ENCODE measurements around the gene ACIN1. TPM values are rescaled to one million over a fixed set of nuclear protein-coding genes. Genes with fewer than 3 reads are reported as not detected.
"Not testable (repeated sequence)": the region's sequence is repeated elsewhere in the genome, so short reads cannot be mapped to it uniquely, and the experiment has no call there.

ACIN1 gene
- total RNA-seq, 2 experiments from 2014 or later = 132 to 139 TPM

GRCh38 chr14:23113431-23114119 lies 18.6 kb upstream of the ACIN1 start:
- ATAC-seq (no peak), DNase-seq (no peak)
- ChIA-PET CTCF (interaction anchor here (1.5 to 5.1 kb wide), 4 partner anchors 7 to 73 kb away, joined by 3 to 41 read pairs (median 7); no protein-coding TSS in a partner anchor), POLR2A (interaction anchor here (0.9 to 1.2 kb wide), 3 partner anchors 18 to 27 kb away, joined by 3 to 4 read pairs (median 3); partner anchors contain the start of genes ACIN1 and C14orf119)
- H3K36me3 Mint-ChIP-seq (ENCODE audit: low read depth) = no peaks in the 10 kb centered on the region
- no peaks in the 10 kb centered on the region for H3K27me3 Mint-ChIP-seq
- intact Hi-C loops (cut with micrococcal nuclease) = no loop called here
- no peak overlapping the region for H3K27ac Mint-ChIP-seq
- TF ChIP-seq, protein P1, sequence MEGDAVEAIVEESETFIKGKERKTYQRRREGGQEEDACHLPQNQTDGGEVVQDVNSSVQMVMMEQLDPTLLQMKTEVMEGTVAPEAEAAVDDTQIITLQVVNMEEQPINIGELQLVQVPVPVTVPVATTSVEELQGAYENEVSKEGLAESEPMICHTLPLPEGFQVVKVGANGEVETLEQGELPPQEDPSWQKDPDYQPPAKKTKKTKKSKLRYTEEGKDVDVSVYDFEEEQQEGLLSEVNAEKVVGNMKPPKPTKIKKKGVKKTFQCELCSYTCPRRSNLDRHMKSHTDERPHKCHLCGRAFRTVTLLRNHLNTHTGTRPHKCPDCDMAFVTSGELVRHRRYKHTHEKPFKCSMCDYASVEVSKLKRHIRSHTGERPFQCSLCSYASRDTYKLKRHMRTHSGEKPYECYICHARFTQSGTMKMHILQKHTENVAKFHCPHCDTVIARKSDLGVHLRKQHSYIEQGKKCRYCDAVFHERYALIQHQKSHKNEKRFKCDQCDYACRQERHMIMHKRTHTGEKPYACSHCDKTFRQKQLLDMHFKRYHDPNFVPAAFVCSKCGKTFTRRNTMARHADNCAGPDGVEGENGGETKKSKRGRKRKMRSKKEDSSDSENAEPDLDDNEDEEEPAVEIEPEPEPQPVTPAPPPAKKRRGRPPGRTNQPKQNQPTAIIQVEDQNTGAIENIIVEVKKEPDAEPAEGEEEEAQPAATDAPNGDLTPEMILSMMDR (IDR thresholded peaks at IDR 0.05) = no peak
- H3K4me3 Mint-ChIP-seq = no peak overlapping the region
- H3K9me3 Mint-ChIP-seq = no peaks in the 10 kb centered on the region
- H3K4me1 Mint-ChIP-seq (ENCODE audit: low read depth) = peaks cover 18% of the 10 kb centered on the region

- no peaks in the 10 kb centered on the region for H3K36me3 Mint-ChIP-seq (ENCODE audit: low read depth)
- no peaks in the 10 kb centered on the region for H3K9me3 Mint-ChIP-seq
- ATAC-seq (no peak), DNase-seq (no peak)
- peaks cover 10% of the 10 kb centered on the region for H3K4me1 Mint-ChIP-seq (ENCODE audit: low read depth)
- H3K27ac Mint-ChIP-seq = no peak overlapping the region
- TF ChIP-seq, protein P1 (IDR thresholded peaks at IDR 0.05) = no peak
- intact Hi-C loops (cut with micrococcal nuclease) = no loop called here
- POLR2A ChIA-PET = interaction anchor here (0.9 to 1.6 kb wide), 4 partner anchors 13 to 54 kb away, joined by 3 to 4 read pairs (median 4); partner anchors contain the start of genes ACIN1 and C14orf119
- no peak overlapping the region for H3K4me3 Mint-ChIP-seq
- CTCF ChIA-PET = interaction anchor here (1.0 to 5.1 kb wide), 10 partner anchors 8 to 141 kb away, joined by 3 to 41 read pairs (median 6); no protein-coding TSS in a partner anchor
- H3K27me3 Mint-ChIP-seq = no peaks in the 10 kb centered on the region
Measured at GRCh38 chr14:23112359-23113178, 17.6 kb upstream of the ACIN1 start.

DNA sequence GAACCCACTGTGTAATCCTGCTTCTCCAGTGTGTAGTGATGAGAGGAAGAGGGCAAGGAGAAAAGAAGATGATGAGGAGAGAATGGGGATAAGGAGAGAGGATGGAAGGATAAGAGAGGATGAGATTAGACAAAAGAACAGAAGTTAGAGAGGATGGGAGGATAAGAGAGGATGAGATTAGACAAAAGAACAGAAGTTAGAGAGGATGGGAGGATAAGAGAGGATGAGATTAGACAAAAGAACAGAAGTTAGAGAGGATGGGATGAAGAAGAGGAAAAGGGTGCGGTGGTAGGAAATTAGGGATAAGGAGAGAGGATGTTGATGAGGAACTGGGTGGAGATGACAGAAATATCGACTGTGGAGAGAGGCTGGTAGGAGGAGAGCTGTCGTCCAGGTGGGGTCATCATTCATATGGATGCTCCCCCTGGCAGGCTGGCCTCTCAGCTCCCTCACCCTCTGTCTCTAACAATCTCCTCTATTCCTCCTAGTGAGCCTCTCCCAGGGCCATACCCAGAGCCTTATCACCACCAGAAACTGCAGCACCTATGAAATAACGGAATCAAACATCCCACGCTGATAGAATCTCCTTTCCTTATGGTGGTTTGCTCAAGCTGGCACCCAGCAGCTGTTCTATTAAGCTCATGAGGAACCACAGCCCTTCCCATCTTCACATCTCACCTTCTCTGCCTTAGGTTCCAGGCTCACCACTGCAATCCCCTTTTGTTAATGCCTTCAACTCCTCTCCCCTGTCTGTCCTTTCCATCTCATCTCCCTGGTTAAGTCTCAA lies 15.8 kb upstream of the ACIN1 start:
- DNase-seq (no peak), ATAC-seq (no peak)
- POLR2A ChIA-PET = interaction anchor here (0.6 to 1.6 kb wide), 2 partner anchors 11 to 32 kb away, joined by 3 to 4 read pairs; no protein-coding TSS in a partner anchor
- Mint-ChIP-seq H3K27ac (no peak overlapping the region), H3K9me3 (no peaks in the 10 kb centered on the region), H3K4me1 (ENCODE audit: low read depth) (peaks cover 5% of the 10 kb centered on the region), H3K36me3 (ENCODE audit: low read depth) (no peaks in the 10 kb centered on the region), H3K4me3 (no peak overlapping the region), H3K27me3 (no peaks in the 10 kb centered on the region)
- CTCF ChIA-PET = interaction anchor here (0.8 to 5.1 kb wide), 9 partner anchors 10 to 125 kb away, joined by 3 to 41 read pairs (median 17); no protein-coding TSS in a partner anchor
- TF ChIP-seq, protein P1 (IDR thresholded peaks at IDR 0.05) = no peak
- intact Hi-C loops (cut with micrococcal nuclease) = no loop called here

GRCh38 chr14:23109769-23110168 lies 14.8 kb upstream of the ACIN1 start:
- no peak for ATAC-seq
- DNase-seq = no peak
- H3K4me3 Mint-ChIP-seq = no peak overlapping the region
- H3K36me3 Mint-ChIP-seq (ENCODE audit: low read depth) = no peaks in the 10 kb centered on the region
- intact Hi-C loops (cut with micrococcal nuclease) = no loop called here
- no peaks in the 10 kb centered on the region for H3K9me3 Mint-ChIP-seq
- TF ChIP-seq, protein P1 (IDR thresholded peaks at IDR 0.05) = peak; percentile 0
- CTCF ChIA-PET = interaction anchor here (1.1 to 5.1 kb wide), 9 partner anchors 10 to 270 kb away, joined by 4 to 41 read pairs (median 17); partner anchors contain the start of gene ACIN1
- no peaks in the 10 kb centered on the region for H3K27me3 Mint-ChIP-seq
- peaks cover under 1% of the 10 kb centered on the region for H3K4me1 Mint-ChIP-seq (ENCODE audit: low read depth)
- POLR2A ChIA-PET = interaction anchor here (0.6 to 1.7 kb wide), 2 partner anchors 15 to 33 kb away, joined by 3 to 4 read pairs; partner anchors contain the start of genes ACIN1 and C14orf119
- H3K27ac Mint-ChIP-seq = no peak overlapping the region

DNA sequence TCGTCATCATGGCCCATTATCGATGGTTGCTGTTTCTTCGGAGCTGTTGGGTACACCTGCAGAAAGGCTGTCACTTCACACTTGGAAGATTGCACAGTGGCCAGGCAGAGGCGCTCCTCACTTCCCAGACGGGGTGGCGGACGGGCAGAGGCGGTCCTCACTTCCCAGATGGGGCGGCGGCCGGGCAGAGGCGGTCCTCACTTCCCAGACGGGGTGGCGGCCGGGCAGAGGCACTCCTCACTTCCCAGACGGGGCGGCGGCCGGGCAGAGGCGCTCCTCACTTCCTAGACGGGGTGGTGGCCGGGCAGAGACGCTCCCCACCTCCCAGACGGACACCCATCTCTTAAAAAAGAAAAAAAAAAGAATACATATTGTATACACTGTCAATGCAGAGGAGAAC lies 13.2 kb upstream of the ACIN1 start:
- CTCF ChIA-PET = interaction anchor here (0.6 to 4.9 kb wide), 8 partner anchors 9 to 125 kb away, joined by 3 to 35 read pairs (median 10); partner anchors contain the start of genes ACIN1 and C14orf119

DNA sequence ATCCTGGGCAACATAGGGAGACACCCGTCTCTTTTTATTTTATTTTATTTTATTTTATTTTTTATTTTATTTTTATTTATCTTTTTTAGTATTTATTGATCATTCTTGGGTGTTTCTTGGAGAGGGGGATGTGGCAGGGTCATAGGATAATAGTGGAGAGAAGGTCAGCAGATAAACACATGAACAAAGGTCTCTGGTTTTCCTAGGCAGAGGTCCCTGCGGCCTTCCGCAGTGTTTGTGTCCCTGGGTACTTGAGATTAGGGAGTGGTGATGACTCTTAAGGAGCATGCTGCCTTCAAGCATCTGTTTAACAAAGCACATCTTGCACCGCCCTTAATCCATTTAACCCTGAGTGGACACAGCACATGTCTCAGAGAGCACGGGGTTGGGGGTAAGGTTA lies 12.7 kb upstream of the ACIN1 start:
- H3K4me1 Mint-ChIP-seq (ENCODE audit: low read depth); H3K9me3 Mint-ChIP-seq; DNase-seq; H3K4me3 Mint-ChIP-seq; ATAC-seq; H3K27ac Mint-ChIP-seq; POLR2A ChIA-PET; H3K36me3 Mint-ChIP-seq (ENCODE audit: low read depth); intact Hi-C loops (cut with micrococcal nuclease); H3K27me3 Mint-ChIP-seq: not testable (repeated sequence)
- CTCF ChIA-PET = interaction anchor here (3.0 kb wide), 1 partner anchor 39 kb away, joined by 20 read pairs; no protein-coding TSS in a partner anchor

More for the DNA sequence above, 13.2 kb upstream of the ACIN1 start:
- H3K27me3 Mint-ChIP-seq; H3K4me1 Mint-ChIP-seq (ENCODE audit: low read depth); ATAC-seq; H3K27ac Mint-ChIP-seq; intact Hi-C loops (cut with micrococcal nuclease); H3K9me3 Mint-ChIP-seq; DNase-seq; H3K36me3 Mint-ChIP-seq (ENCODE audit: low read depth); H3K4me3 Mint-ChIP-seq: not testable (repeated sequence)
- POLR2A ChIA-PET = interaction anchor here (0.7 to 1.7 kb wide), 2 partner anchors 13 to 42 kb away, joined by 4 read pairs; partner anchors contain the start of genes ACIN1 and C14orf119

Measured in activated CD8-positive, alpha-beta T cell treated with anti-CD3 and anti-CD28 coated beads for 36 hours (primary cell).